Spleen (tissue), 11 donors: ENCODE results near the gene MPC2. TPM values are rescaled to one million over a fixed set of nuclear protein-coding genes. Genes with fewer than 3 reads are reported as not detected.

Source experiments
- DNase-seq: peaks from one replicate; pipeline ENCODE4 v3.0.0-alpha.2; 2020
- H3K27ac ChIP-seq, 8 donors: fragments of 200-600 bp; sonication (generic) in 7 of 8; 1 replicate in 4 of 8; 2 replicates in 4 of 8; pipeline versions ENCODE4 v1.5.0 to v1.8.0; 2016 to 2021; ENCODE audit warnings: inconsistent platforms in 4 of 8, mild to moderate bottlenecking in 4 of 8, moderate library complexity in 1 of 8
- H3K27me3 ChIP-seq, 7 donors: fragments of 200-600 bp; sonication (generic) in 6 of 7; replicated peaks in 1 of 7; 1 replicate in 4 of 7; 2 replicates in 3 of 7; pipeline versions ENCODE4 v1.5.0 to v1.8.0; 2016 to 2021; ENCODE audit warnings: inconsistent platforms in 3 of 7, mild to moderate bottlenecking in 1 of 7
- H3K36me3 ChIP-seq, 6 donors: fragments of 200-600 bp; sonication (generic) in 5 of 6; 1 replicate in 4 of 6; 2 replicates in 2 of 6; pipeline versions ENCODE4 v1.5.0 to v1.8.0; 2016 to 2021; ENCODE audit warnings: inconsistent platforms in 2 of 6
- H3K4me1 ChIP-seq, 6 donors: fragments of 200-600 bp; sonication (generic) in 5 of 6; 1 replicate in 3 of 6; 2 replicates in 3 of 6; pipeline versions ENCODE4 v1.5.0 to v1.8.0; 2016 to 2021; ENCODE audit warnings: inconsistent platforms in 3 of 6
- H3K4me3 ChIP-seq, 8 donors: fragments of 200-600 bp; sonication (generic) in 7 of 8; 1 replicate in 4 of 8; 2 replicates in 4 of 8; pipeline versions ENCODE4 v1.5.0 to v1.8.0; 2016 to 2021; ENCODE audit warnings: inconsistent platforms in 4 of 8, mild to moderate bottlenecking in 4 of 8, moderate library complexity in 2 of 8
- H3K9me3 ChIP-seq, 8 donors: fragments of 200-600 bp; sonication (generic) in 7 of 8; 1 replicate in 4 of 8; 2 replicates in 4 of 8; pipeline versions ENCODE4 v1.5.0 to v1.8.0; 2016 to 2021; ENCODE audit warnings: inconsistent platforms in 4 of 8
- POLR2A ChIP-seq, 3 donors: fragments of 450-650 bp; IDR thresholded peaks; one replicate each; pipeline ENCODE4 v1.5.1; 2017; ENCODE audit warnings: antibody characterized with exemption in 3 of 3, mild to moderate bottlenecking in 1 of 3
- POLR2AphosphoS5 ChIP-seq, 3 donors: sonication (generic); formaldehyde crosslinking; IDR thresholded peaks; one replicate each; pipeline ENCODE4 v1.5.1; 2017; ENCODE audit warnings: antibody characterized with exemption in 3 of 3
- WGBS, 5 donors: extraction: QIAGEN DNeasy Blood & Tissue Kit in 3 of 5; methylation state at CpG; one replicate each; pipeline versions ENCODE4 v1.1.5 to v1.1.7; 2013 to 2018; 5-methylcytosine and 5-hydroxymethylcytosine counted together
- intact Hi-C: fragments of 100-400 bp; cut with DNase I; formaldehyde crosslinking; loops from one replicate; pipeline ENCODE4 v1.15.0; 2023; ENCODE audit warnings: low total_unique reads
- polyA plus RNA-seq, 3 donors: library from polyadenylated mRNA; stranded (reverse); fragments of 200-250 nt; gene quantifications; one replicate each; pipeline ENCODE4 v1.2.1, GENCODE V29; 2013
- total RNA-seq, 7 donors: library from RNA; depleted of rRNA in 3 of 7; stranded (reverse); fragments of >200 nt in 3 of 7; fragmentation: NEBNext Ultra II Directional in 4 of 7; extraction: Animal tissue kit (Norgen Biotek cat#: 25700) in 4 of 7; gene quantifications; one replicate each; pipeline versions ENCODE4 v1.1.0 to v1.2.1, GENCODE V29; 2016 to 2021
- TF ChIP-seq, protein P1 (sequence below), 11 experiments: fragments of 200-600 bp in 7 of 11; fragments of 450-650 bp in 4 of 11; sonication (generic) in 4 of 11; IDR thresholded peaks in 8 of 11; conservative IDR thresholded peaks in 3 of 11; 1 replicate in 7 of 11; 2 replicates in 4 of 11; pipeline versions ENCODE4 v1.4.0 to v1.8.0; 2016 to 2021; ENCODE audit warnings: antibody characterized with exemption in 11 of 11, inconsistent platforms in 4 of 11, mild to moderate bottlenecking in 1 of 11
- donor health status: healthy with polysubstance abuse.
- donor health status: DM: no; HTN: no; CAD: no; lungs with moderate emphysema.
- donor health status: DM: no; HTN: no; CAD: no.
- donor health status: Bipolar disorder and iron deficiency.
- donor health status: healthy.
- donor health status: DM: no; HTN: no; CAD: no.
- donor health status: DM: yes; HTN: yes; CAD: no.

The MPC2 gene
- total and polyA plus RNA-seq, 10 donors = 23.0 to 47.4 (median 30.2) TPM

DNA sequence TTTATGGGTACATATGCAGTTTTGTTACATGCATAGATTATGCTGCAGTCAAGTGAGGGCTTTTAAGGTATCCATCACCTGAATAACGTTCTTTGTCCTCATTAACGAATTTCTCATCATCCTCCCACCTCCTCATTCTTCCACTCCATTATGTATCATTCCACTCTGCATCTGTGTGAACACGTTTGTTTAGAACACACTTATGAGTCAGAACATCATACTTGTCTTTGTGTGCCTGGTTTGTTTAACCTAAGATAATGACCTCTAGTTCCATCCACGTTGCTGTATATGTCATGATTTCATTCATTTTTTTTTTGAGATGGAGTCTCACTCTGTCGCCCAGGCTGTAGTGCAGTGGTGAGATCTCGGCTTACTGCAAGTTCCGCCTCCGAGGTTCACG, 6.7 kb upstream of the MPC2 start:
- TF ChIP-seq, protein P1, sequence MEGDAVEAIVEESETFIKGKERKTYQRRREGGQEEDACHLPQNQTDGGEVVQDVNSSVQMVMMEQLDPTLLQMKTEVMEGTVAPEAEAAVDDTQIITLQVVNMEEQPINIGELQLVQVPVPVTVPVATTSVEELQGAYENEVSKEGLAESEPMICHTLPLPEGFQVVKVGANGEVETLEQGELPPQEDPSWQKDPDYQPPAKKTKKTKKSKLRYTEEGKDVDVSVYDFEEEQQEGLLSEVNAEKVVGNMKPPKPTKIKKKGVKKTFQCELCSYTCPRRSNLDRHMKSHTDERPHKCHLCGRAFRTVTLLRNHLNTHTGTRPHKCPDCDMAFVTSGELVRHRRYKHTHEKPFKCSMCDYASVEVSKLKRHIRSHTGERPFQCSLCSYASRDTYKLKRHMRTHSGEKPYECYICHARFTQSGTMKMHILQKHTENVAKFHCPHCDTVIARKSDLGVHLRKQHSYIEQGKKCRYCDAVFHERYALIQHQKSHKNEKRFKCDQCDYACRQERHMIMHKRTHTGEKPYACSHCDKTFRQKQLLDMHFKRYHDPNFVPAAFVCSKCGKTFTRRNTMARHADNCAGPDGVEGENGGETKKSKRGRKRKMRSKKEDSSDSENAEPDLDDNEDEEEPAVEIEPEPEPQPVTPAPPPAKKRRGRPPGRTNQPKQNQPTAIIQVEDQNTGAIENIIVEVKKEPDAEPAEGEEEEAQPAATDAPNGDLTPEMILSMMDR (IDR thresholded peaks at IDR 0.05 in 8 of 11, conservative IDR thresholded peaks at IDR 0.05 in 3 of 11) = no peak
- no peak for TF ChIP-seq POLR2AphosphoS5 (IDR thresholded peaks at IDR 0.05)
- TF ChIP-seq POLR2A (IDR thresholded peaks at IDR 0.05) = no peak
- intact Hi-C loops = no loop called here
- Histone ChIP-seq H3K4me1 (peaks cover 3 to 40% (median 20%) of the 10 kb centered on the region in 6 donors), H3K4me3 (no peak overlapping the region), H3K27ac (no peak overlapping the region), H3K36me3 (peaks cover 0 to 18% (median 2%) of the 10 kb centered on the region in 6 donors), H3K9me3 (no peaks in the 10 kb centered on the region), H3K27me3 (no peaks in the 10 kb centered on the region)
- 92 to 98% (median 95%) methylated on average over 9 of the region's 9 CpGs for WGBS, 5 donors
- no peak for DNase-seq

DNA sequence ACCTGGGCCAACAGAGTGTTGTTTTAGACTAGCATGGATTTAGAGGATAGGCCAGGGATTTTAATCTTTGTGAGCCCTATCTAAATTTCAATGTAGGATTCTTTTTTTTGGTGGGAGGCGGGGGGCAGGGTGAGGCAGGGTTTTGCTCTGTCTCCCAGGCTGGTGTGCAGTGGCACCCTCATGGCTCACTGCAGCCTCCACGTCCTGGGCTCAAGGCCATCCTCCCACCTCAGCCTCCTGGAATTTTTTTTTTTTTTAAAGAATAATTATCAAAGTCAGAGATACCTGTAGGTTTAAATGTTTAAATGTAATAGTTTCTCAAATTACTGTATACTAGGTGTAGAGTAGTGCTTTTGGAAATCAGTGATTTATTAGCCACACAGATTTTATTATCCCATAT, 3.4 kb upstream of the MPC2 start:
- peaks cover 4 to 37% (median 19%) of the 10 kb centered on the region in 6 donors for H3K4me1 ChIP-seq
- H3K36me3 ChIP-seq = peaks cover 0 to 17% (median 2%) of the 10 kb centered on the region in 6 donors
- 90 to 96% (median 94%) methylated on average over 2 of the region's 2 CpGs for WGBS, 5 donors
- intact Hi-C loops = no loop called here
- DNase-seq = no peak
- H3K27ac ChIP-seq = no peak overlapping the region
- H3K4me3 ChIP-seq = no peak overlapping the region
- no peaks in the 10 kb centered on the region for H3K9me3 ChIP-seq
- TF ChIP-seq POLR2A (IDR thresholded peaks at IDR 0.05) = no peak
- TF ChIP-seq, protein P1 (IDR thresholded peaks at IDR 0.05 in 8 of 11, conservative IDR thresholded peaks at IDR 0.05 in 3 of 11) = no peak
- no peak for TF ChIP-seq POLR2AphosphoS5 (IDR thresholded peaks at IDR 0.05)
- H3K27me3 ChIP-seq = no peaks in the 10 kb centered on the region

DNA sequence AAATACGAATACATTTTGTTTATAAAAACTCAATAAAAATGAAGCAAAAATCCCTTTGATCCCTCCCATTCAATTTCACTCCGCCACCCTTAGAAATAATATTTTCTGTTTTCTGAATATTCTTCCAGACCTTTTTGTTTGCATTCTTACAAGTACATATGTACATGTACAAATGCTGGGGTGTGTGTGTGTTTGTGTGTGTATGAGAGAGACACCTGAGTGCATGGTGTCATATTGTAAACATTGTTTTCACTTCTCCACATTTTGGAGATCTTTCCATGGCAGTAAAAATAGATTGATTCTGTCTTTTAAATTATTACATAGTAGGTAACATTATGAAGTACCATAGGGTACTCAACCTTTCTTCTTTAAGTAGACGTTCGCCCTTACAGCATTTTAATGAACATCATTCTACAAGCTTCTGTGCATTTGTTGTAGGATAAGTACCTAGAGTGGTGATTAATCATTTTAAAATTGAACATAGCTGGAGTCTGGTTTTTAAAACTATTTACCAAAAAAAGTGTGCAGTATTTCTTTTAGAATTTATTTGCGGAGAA, 1.3 kb upstream of the MPC2 start:
- whole genome bisulfite sequencing, 5 donors = 56 to 66% (median 60%) methylated on average over 5 of the region's 5 CpGs
- Histone ChIP-seq H3K27ac (peak overlapping the region in 6 of 8 donors; percentile 94 to 97 (median 97)), H3K27me3 (no peaks in the 10 kb centered on the region), H3K4me1 (peaks cover 24 to 58% (median 40%) of the 10 kb centered on the region in 6 donors), H3K4me3 (peak overlapping the region in 7 of 8 donors; percentile 76 to 91 (median 84)), H3K36me3 (peaks cover 0 to 10% (median 0%) of the 10 kb centered on the region in 6 donors), H3K9me3 (no peaks in the 10 kb centered on the region)
- TF ChIP-seq POLR2AphosphoS5 (IDR thresholded peaks at IDR 0.05) = no peak
- intact Hi-C loops = loop anchor here (10.0 kb wide), 1 partner anchor 223 kb away; no protein-coding TSS in a partner anchor
- DNase-seq = no peak

DNA sequence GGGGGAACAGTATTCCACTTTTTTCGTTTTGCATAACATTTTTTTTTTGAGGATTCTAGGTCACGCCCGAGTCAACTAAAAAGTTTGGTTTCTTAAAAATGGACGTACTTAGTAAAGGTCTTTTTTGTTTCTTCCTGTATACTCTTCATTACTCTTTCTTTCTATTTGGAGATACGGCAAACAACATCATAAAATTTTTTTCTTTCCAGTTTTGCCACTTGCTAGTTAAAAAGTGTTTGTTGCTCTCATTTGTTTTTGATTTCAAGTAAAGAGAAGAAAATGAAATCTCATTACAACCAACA, 788 bp upstream of the MPC2 start:
- WGBS, 5 donors = 1 to 2% (median 1%) methylated on average over 5 of the region's 5 CpGs
- intact Hi-C loops = loop anchor here (10.0 kb wide), 1 partner anchor 223 kb away; no protein-coding TSS in a partner anchor
- Histone ChIP-seq H3K36me3 (peaks cover 0 to 6% (median 0%) of the 10 kb centered on the region in 6 donors), H3K27ac (peak overlapping the region; percentile 91 to 97 (median 96)), H3K27me3 (no peaks in the 10 kb centered on the region), H3K4me3 (peak overlapping the region; percentile 76 to 91 (median 82)), H3K9me3 (no peaks in the 10 kb centered on the region), H3K4me1 (peaks cover 27 to 63% (median 42%) of the 10 kb centered on the region in 6 donors)
- DNase-seq = no peak
- TF ChIP-seq POLR2A (IDR thresholded peaks at IDR 0.05) (no peak), POLR2AphosphoS5 (IDR thresholded peaks at IDR 0.05) (no peak)
- TF ChIP-seq, protein P1 (IDR thresholded peaks at IDR 0.05 in 8 of 11, conservative IDR thresholded peaks at IDR 0.05 in 3 of 11) = no peak
